Right forelimb (tissue), 1 donor: ENCODE data around the gene TMIGD2.
"Not testable (repeated sequence)": the region's sequence is repeated elsewhere in the genome, so short reads cannot be mapped to it uniquely, and the experiment has no call there.

Source experiments
- DNase-seq: peaks from one replicate; pipeline ENCODE4 v3.0.0-alpha.2; 2018

TMIGD2 gene

DNA sequence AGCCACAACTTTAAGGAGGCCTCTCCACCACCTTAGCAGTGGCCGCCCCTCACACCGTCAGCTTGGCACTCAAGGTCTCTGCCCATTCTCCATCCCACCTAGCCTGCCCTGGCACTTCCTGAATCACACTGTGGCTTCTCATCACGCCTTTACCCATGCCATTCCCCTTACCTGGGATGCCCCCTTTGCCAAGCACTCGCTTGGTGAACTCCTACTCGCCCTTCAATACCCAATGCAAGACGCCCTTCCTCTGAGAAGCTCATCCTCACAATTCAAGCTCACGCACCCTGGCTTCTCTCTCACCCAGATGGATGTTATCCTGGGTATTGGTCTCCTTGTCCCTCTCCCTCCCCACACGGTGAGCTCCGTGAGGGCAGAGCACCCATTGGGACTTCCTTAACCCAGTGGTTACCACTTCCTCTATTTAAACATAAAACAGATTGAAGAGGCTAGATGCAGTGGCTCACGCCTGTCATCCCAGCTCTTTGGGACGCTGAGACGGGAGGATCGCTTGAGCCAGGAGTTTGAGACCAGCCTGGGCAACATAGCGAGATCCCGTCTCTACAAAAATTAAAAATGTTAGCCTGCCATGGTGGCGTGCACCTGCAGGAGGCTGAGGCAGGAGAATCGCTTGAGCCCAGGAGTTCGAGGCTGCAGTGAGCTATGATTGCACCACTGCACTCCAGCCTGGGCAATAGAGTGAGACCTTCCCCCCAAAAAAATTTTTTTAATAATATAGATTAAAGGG, 35.8 kb downstream of the TMIGD2 start:
- no peak for DNase-seq

DNA sequence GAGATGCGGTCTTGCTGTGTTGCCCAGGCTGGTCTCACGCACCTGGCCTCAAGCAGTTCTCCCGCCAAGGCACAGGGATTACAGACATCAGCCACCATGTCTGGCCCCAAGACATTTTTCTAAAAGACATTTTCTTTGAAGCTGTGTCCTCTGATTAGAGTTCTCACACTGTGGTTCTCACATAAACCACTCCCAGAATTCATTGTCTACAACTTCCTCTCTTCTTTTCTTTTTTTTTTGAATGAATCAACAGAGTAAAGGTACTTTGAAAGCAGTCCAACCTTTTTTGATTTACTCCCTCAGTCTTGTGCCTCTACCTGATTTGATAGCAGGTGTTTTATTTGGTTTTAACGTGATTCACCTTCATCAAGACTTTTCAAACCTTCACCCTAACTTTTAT, 37.4 kb downstream of the TMIGD2 start:
- DNase-seq: no peak

DNA sequence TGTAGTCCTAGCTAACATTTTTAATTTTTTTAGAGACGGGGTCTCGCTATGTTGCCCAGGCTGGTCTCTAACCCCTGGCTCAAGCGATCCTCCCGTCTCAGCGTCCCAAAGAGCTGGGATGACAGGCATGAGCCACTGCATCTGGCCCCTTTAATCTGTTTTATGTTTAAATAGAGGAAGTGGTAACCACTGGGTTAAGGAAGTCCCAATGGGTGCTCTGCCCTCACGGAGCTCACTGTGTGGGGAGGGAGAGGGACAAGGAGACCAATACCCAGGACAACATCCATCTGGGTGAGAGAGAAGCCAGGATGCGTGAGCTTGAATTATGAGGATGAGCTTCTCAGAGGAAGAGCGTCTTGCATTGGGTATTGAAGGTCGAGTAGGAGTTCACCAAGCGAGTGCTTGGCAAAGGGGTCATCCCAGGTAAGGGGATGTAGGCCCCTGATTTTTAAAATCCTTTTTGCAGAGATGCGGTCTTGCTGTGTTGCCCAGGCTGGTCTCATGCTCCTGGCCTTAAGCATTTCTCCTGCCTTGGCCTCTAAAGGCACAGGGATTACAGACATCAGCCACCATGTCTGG, 41.5 kb downstream of the TMIGD2 start:
- no peak for DNase-seq

DNA sequence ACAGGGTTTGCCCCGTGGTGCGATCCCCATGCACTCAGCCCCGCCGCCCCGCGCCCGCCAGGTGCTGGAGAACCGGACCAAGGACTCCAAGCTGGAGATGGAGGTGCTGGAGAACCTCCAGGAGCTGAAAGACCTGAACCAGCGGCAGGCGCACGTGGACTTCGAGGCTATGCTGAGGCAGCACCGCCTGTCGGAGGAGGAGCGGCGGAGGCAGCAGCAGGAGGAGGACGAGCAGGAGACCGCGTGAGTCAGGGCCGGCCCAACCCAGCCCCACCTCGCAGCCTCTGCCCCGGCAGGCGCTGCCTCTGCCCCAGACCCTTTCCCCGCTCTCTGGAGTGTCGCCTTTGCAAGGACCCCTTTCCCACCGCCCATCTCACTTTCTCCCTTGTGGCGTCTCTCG, 44.0 kb downstream of the TMIGD2 start:
- DNase-seq: no peak

DNA sequence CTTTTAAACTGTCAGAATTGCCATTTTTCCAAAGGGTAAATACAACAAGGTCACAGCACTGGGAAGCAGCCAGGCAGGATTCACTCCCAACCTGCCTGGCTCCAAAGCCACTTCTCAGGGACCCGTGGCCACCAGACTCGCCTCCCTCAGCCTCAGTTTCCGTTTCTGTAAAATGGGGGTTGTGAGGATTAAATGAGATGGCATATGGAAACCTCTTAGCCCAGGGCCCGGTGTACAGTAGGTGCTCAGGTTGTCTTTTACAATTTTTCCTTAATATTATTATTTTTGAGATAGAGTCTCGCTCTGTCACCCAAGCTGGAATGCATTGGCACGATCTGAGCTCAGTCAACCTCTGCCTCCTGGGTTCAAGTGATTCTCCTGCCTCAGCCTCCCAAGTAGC, 45.2 kb downstream of the TMIGD2 start:
- DNase-seq: no peak

DNA sequence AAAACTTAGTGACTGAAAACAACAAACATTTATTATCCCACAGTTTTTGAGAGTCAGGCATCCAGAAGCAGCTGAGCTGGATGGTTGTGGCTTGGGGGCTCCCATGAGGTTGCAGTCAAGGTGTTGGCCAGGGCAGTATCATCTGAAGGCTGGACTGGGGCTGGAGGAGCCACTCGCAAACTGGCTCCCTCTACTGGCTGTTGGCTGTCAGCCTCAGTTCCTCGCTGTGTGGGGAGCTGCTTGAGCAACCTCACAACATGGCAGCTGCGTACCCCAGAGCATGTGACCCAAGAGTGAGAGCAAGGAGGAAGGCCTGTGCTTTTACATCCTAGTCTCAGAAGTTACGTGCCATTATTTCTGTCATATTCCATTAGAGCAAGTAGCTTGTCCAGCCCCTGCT, 45.6 kb downstream of the TMIGD2 start:
- no peak for DNase-seq

DNA sequence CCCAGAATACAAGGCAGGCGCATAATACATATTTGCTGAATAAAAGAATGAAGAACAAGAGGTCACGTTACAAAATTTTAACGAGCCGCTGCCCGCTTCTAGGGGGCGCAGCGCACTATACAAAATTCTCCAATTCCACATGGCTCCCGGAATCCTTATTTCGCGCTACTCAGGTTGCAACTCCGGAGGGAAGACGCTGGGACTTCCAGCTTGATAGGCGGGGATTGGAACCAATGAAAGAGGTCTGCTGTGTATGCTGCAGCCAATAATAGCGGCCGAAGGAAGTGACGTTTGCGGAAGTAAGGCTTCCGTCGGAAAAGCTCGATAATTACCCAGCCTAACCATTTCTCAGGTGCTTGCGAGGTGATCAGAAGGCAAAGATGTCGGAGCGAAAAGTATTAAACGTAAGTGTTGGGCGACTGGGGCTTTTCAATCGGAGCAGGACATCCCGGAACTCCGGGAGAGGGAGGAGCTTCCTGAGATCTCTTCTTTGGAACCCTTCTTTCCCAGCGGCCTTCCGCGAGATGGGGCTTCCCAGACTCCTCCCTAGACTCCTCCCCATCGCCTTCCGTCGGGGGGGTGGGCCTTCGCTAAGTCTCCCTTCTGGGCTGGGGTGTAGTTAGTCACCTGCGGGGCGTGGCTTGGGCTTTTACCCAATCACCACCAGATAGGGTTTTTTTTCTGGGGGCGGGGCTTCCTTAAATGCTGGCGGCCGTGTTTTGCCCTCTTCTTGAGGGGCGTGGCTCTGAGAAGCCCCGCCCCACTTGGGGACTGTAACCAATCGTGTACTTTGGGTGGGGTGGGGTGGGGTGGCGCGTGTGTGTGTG, 55.2 kb downstream of the TMIGD2 start, which contains the start of gene YJU2:
Gene YJU2 (plus strand): TSS at position 314 of the 827 bp plus-strand sequence. CDS start 67 bp downstream, at position 381.
- peak; percentile 97 for DNase-seq

DNA sequence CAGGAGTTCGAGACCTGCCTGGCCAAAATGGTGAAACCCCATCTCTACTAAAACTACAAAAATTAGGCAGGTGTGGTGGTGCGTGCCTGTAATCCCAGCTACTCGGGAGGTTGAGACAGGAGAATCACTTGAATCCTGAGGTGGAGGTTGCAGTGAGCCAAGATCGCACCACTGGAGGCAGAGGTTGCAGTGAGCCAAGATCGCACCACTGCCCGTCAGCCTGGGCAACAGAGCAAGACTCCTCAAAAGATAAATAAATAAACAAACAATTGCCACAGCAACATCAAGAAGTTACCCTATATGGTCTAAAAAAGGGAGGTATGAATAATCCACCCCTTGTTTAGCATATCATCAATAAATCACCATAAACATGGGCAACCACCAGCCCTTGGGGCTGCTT, 56.3 kb downstream of the TMIGD2 start:
- not testable (repeated sequence) for DNase-seq
